ENCODE measurements around the gene FAM107A. TPM values are rescaled to one million over a fixed set of nuclear protein-coding genes. Genes with fewer than 3 reads are reported as not detected.

Gene FAM107A
- total and polyA plus RNA-seq, 2 of the 13 experiments (the other 11 are each of a cell fraction or from before 2014, with no cell fraction given), result not detected

DNA sequence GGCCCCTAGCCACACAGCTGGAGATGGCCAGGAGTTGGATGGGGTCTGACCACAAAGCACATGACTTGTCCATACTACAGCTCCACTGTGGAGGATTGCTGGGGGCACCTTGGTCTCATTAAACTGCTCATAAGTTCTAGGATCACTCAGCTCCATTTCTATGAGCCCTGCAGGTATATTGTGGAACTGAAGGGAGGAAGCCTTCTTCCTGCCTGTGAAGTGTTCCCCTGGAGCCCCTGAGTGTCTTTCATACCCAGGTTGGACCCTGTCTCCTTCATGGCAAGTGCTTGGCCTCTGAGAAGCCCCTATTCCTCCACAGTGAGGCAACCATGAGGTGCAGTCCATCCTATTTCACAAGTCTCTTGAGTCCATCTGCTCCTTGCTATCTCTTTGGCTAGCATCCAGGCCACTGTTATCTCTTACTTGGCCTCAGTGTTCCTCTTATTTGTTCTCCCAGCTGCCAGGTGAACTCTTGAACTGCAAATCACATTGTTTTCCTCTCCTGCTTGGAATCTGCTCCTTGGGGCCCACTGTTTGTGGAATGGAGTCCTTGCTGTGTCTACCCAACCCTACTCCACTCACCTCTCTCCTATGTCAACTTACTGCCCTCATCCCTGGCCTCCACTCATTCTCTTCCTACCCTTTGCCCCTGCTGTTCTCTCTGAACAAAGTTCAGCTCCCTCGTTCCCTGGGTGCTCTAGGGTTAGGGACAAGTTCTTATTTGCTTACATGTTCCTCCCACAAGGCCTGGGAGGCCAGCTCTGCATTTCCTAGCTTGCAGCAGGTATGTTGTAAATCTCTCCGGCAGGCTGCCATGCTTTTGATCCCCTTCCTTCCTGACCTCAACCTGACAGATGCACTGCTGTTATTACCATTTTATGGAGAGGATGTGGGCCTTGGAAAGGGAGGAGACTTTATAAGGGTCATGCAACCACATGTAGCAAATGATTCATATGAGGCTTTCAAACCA lies 41.4 kb downstream of the FAM107A start (continued):
- TF ChIP-seq NFRKB (IDR thresholded peaks at IDR 0.05) (no peak), ESRRA (CRISPR knock-in tag; IDR thresholded peaks at IDR 0.05; ENCODE audit: low read depth) (peak; percentile 94), ZZZ3 (CRISPR knock-in tag; IDR thresholded peaks at IDR 0.05; ENCODE audit: borderline replicate concordance) (no peak), RFXANK (CRISPR knock-in tag; IDR thresholded peaks at IDR 0.05) (no peak), NAIF1 (CRISPR knock-in tag; IDR thresholded peaks at IDR 0.05; ENCODE audit: borderline replicate concordance) (no peak), CHD2 (IDR thresholded peaks at IDR 0.05; ENCODE audit: low read depth, low read length) (no peak), EHMT2 (IDR thresholded peaks at IDR 0.05; ENCODE audit: borderline replicate concordance, low read depth, low read length) (peak; percentile 46; the same call in 1 of the 2 replicates), HNF4A (CRISPR knock-in tag; IDR thresholded peaks at IDR 0.05) (peak; percentile 99), ZNF501 (CRISPR knock-in tag; IDR thresholded peaks at IDR 0.05) (peak; percentile 62; the same call in 1 of the 2 replicates), NR2C2 (CRISPR knock-in tag; IDR thresholded peaks at IDR 0.05; ENCODE audit: borderline replicate concordance) (peak; percentile 84), PAF1 (CRISPR knock-in tag; IDR thresholded peaks at IDR 0.05) (no peak), DPF2 (CRISPR knock-in tag; IDR thresholded peaks at IDR 0.05; ENCODE audit: borderline replicate concordance, low read depth) (no peak; the same call in 1 of the 2 replicates), ZNF619 (CRISPR knock-in tag; IDR thresholded peaks at IDR 0.05) (0 out of 2 replicates have a peak, but pooled peaks have one; percentile 42), STAT5B (CRISPR knock-in tag; IDR thresholded peaks at IDR 0.05) (no peak; the same call in 1 of the 2 replicates), CENPT (CRISPR knock-in tag; IDR thresholded peaks at IDR 0.05; ENCODE audit: low read depth) (no peak)
- TF ChIP-seq, protein P1, sequence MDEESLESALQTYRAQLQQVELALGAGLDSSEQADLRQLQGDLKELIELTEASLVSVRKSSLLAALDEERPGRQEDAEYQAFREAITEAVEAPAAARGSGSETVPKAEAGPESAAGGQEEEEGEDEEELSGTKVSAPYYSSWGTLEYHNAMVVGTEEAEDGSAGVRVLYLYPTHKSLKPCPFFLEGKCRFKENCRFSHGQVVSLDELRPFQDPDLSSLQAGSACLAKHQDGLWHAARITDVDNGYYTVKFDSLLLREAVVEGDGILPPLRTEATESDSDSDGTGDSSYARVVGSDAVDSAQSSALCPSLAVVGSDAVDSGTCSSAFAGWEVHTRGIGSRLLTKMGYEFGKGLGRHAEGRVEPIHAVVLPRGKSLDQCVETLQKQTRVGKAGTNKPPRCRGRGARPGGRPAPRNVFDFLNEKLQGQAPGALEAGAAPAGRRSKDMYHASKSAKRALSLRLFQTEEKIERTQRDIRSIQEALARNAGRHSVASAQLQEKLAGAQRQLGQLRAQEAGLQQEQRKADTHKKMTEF (CRISPR knock-in tag; IDR thresholded peaks at IDR 0.05), result peak; percentile 92
- TF ChIP-seq, protein P2, sequence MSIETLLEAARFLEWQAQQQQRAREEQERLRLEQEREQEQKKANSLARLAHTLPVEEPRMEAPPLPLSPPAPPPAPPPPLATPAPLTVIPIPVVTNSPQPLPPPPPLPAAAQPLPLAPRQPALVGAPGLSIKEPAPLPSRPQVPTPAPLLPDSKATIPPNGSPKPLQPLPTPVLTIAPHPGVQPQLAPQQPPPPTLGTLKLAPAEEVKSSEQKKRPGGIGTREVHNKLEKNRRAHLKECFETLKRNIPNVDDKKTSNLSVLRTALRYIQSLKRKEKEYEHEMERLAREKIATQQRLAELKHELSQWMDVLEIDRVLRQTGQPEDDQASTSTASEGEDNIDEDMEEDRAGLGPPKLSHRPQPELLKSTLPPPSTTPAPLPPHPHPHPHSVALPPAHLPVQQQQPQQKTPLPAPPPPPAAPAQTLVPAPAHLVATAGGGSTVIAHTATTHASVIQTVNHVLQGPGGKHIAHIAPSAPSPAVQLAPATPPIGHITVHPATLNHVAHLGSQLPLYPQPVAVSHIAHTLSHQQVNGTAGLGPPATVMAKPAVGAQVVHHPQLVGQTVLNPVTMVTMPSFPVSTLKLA (IDR thresholded peaks at IDR 0.05), result peak; percentile 28; the same call in 1 of the 2 replicates
- TF ChIP-seq, protein P3, sequence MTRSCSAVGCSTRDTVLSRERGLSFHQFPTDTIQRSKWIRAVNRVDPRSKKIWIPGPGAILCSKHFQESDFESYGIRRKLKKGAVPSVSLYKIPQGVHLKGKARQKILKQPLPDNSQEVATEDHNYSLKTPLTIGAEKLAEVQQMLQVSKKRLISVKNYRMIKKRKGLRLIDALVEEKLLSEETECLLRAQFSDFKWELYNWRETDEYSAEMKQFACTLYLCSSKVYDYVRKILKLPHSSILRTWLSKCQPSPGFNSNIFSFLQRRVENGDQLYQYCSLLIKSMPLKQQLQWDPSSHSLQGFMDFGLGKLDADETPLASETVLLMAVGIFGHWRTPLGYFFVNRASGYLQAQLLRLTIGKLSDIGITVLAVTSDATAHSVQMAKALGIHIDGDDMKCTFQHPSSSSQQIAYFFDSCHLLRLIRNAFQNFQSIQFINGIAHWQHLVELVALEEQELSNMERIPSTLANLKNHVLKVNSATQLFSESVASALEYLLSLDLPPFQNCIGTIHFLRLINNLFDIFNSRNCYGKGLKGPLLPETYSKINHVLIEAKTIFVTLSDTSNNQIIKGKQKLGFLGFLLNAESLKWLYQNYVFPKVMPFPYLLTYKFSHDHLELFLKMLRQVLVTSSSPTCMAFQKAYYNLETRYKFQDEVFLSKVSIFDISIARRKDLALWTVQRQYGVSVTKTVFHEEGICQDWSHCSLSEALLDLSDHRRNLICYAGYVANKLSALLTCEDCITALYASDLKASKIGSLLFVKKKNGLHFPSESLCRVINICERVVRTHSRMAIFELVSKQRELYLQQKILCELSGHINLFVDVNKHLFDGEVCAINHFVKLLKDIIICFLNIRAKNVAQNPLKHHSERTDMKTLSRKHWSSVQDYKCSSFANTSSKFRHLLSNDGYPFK (CRISPR knock-in tag; IDR thresholded peaks at IDR 0.05; ENCODE audit: borderline replicate concordance), result no peak
- TF ChIP-seq, protein P4, sequence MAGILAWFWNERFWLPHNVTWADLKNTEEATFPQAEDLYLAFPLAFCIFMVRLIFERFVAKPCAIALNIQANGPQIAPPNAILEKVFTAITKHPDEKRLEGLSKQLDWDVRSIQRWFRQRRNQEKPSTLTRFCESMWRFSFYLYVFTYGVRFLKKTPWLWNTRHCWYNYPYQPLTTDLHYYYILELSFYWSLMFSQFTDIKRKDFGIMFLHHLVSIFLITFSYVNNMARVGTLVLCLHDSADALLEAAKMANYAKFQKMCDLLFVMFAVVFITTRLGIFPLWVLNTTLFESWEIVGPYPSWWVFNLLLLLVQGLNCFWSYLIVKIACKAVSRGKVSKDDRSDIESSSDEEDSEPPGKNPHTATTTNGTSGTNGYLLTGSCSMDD (CRISPR knock-in tag; IDR thresholded peaks at IDR 0.05), result no peak
- TF ChIP-seq, protein P5, sequence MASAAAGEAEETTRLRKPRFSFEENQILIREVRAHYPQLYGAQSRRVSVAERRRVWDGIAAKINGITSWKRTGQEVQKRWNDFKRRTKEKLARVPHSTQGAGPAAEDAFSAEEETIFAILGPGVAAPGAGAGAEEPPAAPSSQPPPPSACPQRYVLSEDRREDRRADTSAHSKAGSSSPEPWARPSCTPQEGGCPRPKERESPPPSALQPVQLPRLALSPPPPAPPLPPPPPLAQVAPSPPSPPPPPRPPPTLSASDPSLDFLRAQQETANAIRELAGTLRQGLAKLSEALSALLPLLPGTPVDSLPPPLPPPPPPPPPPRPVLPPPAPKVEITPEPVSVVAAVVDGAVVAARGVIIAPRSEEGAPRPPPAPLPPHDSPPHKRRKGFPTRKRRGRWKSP (CRISPR knock-in tag; IDR thresholded peaks at IDR 0.05), result no peak; the same call in 1 of the 2 replicates

Measured in HepG2 (cell line).